Mucosa of rectum (tissue), 2 donors: ENCODE measurements around the gene PCNX2.
"Not testable (repeated sequence)": the region's sequence is repeated elsewhere in the genome, so short reads cannot be mapped to it uniquely, and the experiment has no call there.

ENCODE experiments used
- H3K27ac ChIP-seq, 2 donors: one replicate each; pipeline ENCODE4 v1.7.0; 2013; ENCODE audit warnings: inconsistent platforms in 2 of 2, low read depth in 2 of 2, low read length in 2 of 2
- H3K27me3 ChIP-seq, 2 donors: one replicate each; pipeline ENCODE4 v1.7.0; 2013; ENCODE audit warnings: low read length in 2 of 2; ENCODE audit not compliant: control insufficient read depth in 2 of 2, insufficient read depth in 2 of 2
- H3K36me3 ChIP-seq, 2 donors: one replicate each; pipeline ENCODE4 v1.7.0; 2013; ENCODE audit warnings: low read length in 2 of 2; ENCODE audit not compliant: control insufficient read depth in 2 of 2, insufficient read depth in 2 of 2
- H3K4me1 ChIP-seq, 2 donors: one replicate each; pipeline ENCODE4 v1.7.0; 2013; ENCODE audit warnings: low read length in 2 of 2, mild to moderate bottlenecking in 1 of 2; ENCODE audit not compliant: control insufficient read depth in 2 of 2, insufficient read depth in 2 of 2
- H3K4me3 ChIP-seq, 2 donors: one replicate each; pipeline ENCODE4 v1.7.0; 2013; ENCODE audit warnings: low read length in 2 of 2
- H3K9ac ChIP-seq, 2 donors: one replicate each; pipeline ENCODE4 v1.7.0; 2013; ENCODE audit warnings: low read length in 2 of 2, low read depth in 1 of 2, mild to moderate bottlenecking in 1 of 2
- H3K9me3 ChIP-seq, 2 donors: one replicate each; pipeline ENCODE4 v1.7.0; 2013; ENCODE audit warnings: low read length in 2 of 2; ENCODE audit not compliant: control insufficient read depth in 2 of 2
- donor health status: healthy.
- donor health status: Normal muscosa, but diverticular disease.

PCNX2 gene

DNA sequence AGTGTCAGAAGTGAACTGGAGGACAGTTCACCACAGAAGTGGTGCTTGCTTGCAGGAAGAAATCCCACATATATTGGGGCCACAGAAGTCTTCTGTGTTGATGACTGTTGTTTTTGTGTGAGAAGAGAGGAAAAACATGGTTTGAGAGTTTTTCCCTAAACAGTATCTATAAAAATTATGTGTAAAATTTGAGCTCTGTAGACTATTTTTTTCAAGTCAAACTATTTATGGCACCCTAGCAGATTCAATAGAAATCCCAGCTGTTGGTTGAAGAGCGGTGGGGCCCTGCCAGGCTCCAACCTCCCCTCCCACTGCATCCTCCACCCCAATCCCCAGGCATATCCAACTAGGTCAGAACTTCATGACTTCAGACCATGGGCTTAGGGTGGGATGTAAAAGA is 283.5 kb downstream of the PCNX2 start:
- Histone ChIP-seq H3K4me1 (no peaks in the 10 kb centered on the region), H3K9ac (no peak overlapping the region), H3K27me3 (no peaks in the 10 kb centered on the region), H3K9me3 (no peaks in the 10 kb centered on the region), H3K36me3 (peaks cover 0 to 2% of the 10 kb centered on the region in 2 donors), H3K4me3 (no peak overlapping the region), H3K27ac (no peak overlapping the region)

DNA sequence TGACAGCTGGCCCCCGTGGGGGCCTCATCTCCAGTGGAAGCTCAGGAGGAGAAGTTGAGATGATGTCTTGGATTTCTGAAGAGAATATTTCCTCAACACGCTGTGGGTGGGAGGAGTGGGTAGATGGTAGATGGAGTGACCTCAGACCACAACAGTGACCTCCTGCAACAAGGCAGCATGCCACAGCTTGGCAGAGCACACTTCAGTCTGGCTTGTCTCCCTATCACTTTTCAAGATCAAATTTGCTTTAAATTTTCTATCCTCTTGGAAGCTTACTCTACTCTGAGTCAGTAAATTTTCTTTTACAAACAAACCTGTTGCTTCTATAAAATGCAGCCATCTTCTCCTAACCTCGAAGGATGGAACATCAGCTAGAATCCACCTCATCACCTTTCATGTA is 285.4 kb downstream of the PCNX2 start:
- no peaks in the 10 kb centered on the region for H3K27me3 ChIP-seq
- H3K9me3 ChIP-seq, result no peaks in the 10 kb centered on the region
- H3K27ac ChIP-seq, result no peak overlapping the region
- H3K9ac ChIP-seq, result no peak overlapping the region
- peaks cover 0 to 2% of the 10 kb centered on the region in 2 donors for H3K36me3 ChIP-seq
- no peak overlapping the region for H3K4me3 ChIP-seq
- H3K4me1 ChIP-seq, result no peaks in the 10 kb centered on the region

DNA sequence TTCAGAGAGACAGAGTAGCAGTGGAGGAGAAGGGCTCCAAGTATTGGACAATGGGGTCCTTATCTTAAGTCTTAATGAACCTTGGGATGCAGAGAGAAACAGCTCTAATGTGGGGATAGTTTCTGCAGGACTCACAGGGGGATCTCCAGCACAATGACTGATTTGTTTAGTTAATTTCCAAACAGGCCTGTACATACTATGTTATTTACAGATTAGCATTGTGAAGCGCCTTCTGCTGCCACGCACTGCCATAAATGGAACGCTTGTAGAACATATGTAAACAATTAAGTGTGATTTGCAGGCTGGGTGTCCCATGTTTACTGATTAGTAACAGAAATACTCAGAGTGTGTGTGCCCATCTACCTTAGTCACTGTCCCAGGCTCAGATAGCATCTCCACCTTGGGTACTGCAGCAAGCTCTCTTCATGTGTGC is 289.0 kb downstream of the PCNX2 start:
- no peak overlapping the region for H3K27ac ChIP-seq
- no peak overlapping the region for H3K9ac ChIP-seq
- H3K36me3 ChIP-seq, result no peaks in the 10 kb centered on the region
- no peaks in the 10 kb centered on the region for H3K4me1 ChIP-seq
- H3K4me3 ChIP-seq, result no peak overlapping the region
- no peaks in the 10 kb centered on the region for H3K9me3 ChIP-seq
- no peaks in the 10 kb centered on the region for H3K27me3 ChIP-seq

DNA sequence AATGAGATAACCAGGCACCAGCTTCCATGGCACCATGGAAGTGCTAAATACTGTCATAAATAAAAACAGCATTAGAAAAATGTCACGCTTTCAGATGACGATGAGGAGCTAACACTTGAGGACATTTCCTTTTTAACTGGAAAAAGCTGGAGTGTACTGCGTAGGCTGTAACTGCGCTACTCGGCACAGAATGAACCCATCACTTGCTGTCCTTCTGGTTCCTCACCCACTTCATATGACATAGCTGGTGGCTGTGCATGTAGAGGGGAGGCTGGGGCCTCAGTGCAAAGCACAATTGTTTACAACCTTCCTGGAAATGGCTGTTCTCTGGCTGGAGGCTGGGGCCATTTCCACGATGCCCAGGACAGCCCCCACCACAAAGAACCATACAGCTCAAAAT is 289.4 kb downstream of the PCNX2 start:
- H3K9ac ChIP-seq, result no peak overlapping the region
- no peak overlapping the region for H3K27ac ChIP-seq
- H3K9me3 ChIP-seq, result no peaks in the 10 kb centered on the region

DNA sequence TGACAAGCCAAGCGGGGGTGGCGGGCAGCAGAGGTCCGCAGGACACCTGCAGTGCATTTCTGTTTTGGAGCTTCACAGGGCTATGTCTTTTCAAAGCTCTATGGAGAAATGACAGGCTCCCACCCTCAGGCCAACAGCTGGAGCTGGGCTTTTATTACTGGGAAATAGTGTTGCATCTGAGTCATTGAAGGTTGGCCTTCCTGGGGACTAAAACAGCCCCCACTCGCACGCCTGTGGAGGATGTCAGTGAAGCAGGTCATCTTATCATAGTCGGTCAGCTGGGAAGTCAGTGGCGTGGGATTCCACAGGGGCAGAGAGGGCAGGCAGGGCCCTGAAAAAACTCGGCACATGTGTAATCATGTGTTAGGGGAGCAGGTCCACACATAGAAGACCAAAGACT is 289.8 kb downstream of the PCNX2 start:
- no peaks in the 10 kb centered on the region for H3K9me3 ChIP-seq
- no peaks in the 10 kb centered on the region for H3K36me3 ChIP-seq
- H3K4me1 ChIP-seq, result no peaks in the 10 kb centered on the region
- H3K27ac ChIP-seq, result no peak overlapping the region
- no peak overlapping the region for H3K4me3 ChIP-seq
- H3K9ac ChIP-seq, result no peak overlapping the region
- H3K27me3 ChIP-seq, result no peaks in the 10 kb centered on the region

More for the DNA sequence above, 289.4 kb downstream of the PCNX2 start:
- Histone ChIP-seq H3K4me1 (no peaks in the 10 kb centered on the region), H3K36me3 (no peaks in the 10 kb centered on the region), H3K27me3 (no peaks in the 10 kb centered on the region), H3K4me3 (no peak overlapping the region)

DNA sequence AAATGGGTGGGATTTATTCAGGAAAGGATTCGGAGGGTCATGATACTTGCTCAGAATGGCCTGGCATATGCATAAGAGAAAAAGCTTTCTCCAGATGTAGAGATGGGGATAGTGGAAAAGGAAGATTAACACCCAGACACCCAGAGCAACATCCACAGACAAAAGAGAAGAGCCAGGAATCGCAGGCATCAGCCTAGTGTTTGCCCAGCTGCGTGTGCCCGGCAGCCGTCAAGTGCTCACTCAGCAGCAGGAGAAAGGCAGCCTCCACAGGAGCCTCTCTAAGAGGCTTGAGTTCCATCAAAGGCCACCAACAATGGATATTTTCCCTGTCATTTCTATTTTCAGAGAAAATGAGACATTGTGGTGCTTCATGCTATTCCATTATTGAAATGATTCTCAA is 290.4 kb downstream of the PCNX2 start:
- no peaks in the 10 kb centered on the region for H3K9me3 ChIP-seq
- H3K4me1 ChIP-seq, result no peaks in the 10 kb centered on the region
- no peak overlapping the region for H3K4me3 ChIP-seq
- H3K27me3 ChIP-seq, result no peaks in the 10 kb centered on the region
- no peak overlapping the region for H3K9ac ChIP-seq
- H3K27ac ChIP-seq, result no peak overlapping the region
- peaks cover 0 to 3% of the 10 kb centered on the region in 2 donors for H3K36me3 ChIP-seq

DNA sequence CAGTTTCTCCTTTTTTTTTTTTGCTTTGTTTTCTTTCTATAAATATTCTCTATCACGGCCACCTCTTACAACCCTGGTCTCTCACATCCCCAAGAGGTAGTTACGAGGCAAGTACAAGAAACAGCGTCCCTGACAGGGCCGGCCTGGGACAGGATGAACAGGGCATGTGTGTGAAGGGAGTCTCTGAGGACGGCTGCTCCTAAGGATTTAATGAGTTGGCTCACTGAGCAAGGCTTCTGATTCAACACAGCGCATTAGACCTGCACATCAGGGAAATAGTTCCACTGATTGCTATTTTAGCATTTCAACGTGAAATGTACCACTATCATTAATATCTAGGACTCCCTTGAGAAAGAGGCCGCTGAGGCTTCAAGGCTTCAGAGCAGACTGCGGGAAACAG is 291.1 kb downstream of the PCNX2 start:
- Histone ChIP-seq H3K9ac (no peak overlapping the region), H3K36me3 (peaks cover 0 to 4% of the 10 kb centered on the region in 2 donors), H3K4me3 (no peak overlapping the region), H3K4me1 (no peaks in the 10 kb centered on the region), H3K27me3 (no peaks in the 10 kb centered on the region), H3K9me3 (no peaks in the 10 kb centered on the region), H3K27ac (no peak overlapping the region)

DNA sequence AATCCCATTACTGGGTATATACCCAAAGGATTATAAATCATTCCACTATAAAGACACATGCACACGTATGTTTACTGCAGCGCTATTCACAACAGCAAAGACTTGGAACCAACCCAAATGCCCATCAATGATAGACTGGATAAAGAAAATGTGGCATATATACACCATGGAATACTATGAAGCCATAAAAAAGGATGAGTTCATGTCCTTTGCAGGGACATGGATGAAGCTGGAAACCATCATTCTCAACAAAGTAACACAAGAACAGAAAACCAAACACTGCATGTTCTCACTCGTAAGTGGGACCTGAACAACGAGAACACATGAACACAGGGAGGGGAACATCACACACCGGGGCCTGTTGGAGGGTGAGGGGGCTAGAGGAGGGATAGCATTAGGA is 291.9 kb downstream of the PCNX2 start:
- not testable (repeated sequence) for H3K36me3 ChIP-seq, H3K27ac ChIP-seq, H3K27me3 ChIP-seq, H3K9ac ChIP-seq, H3K4me1 ChIP-seq, H3K9me3 ChIP-seq, H3K4me3 ChIP-seq

DNA sequence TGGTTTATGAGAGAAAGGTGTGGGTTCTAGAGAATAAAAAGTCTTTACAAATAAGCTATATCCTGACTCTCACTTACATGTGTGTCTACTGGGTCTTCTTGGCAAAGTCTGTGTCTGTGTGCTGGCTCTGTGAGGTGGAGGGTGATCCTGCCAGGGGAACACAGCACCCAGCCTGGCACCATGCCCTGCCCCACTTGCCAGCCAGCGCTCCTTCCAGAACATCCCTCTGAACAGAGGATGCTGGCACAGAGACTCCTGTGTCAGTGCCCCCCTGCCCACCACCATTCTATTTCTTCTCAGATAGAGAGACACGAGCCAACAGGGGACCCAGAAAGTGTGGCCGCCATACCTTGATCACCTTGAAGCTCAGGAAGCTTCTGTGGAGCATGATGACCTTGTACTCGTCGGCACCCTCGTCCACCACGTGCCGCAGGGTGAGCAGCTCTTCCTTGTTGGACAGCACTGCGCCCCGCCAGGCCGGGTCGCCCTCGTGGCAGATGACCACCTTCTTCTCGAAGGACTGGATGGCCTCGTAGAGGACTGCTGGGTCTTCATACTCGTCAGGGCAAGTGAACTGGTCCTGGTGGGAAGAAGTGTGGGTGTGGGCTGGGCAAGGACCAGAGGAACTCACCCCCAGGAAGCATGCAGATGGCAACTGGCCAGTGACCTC is 295.4 kb downstream of the PCNX2 start:
- H3K27me3 ChIP-seq, result no peaks in the 10 kb centered on the region
- H3K4me1 ChIP-seq, result no peaks in the 10 kb centered on the region
- H3K9ac ChIP-seq, result no peak overlapping the region
- H3K36me3 ChIP-seq, result peaks cover 8% of the 10 kb centered on the region in 2 donors
- H3K27ac ChIP-seq, result no peak overlapping the region
- H3K9me3 ChIP-seq, result no peaks in the 10 kb centered on the region
- no peak overlapping the region for H3K4me3 ChIP-seq

DNA sequence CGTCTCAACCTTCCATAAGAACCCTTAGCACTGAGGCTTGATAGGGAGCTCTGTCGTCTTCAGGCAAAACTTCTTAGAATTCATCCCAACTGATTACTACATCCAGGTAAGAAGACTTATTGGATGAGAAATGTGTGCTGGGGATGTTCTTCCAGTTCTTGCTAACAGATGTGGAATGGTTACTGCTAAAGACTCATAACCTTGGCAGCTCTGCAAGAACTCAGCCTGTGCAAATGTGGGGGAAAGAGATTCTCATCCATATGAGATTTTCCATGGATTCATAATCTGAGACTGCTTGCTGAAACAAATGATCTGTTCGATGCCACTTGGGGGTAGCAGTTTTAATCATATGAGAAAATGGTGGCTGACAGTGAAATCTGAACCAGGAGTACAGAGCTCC is 296.9 kb downstream of the PCNX2 start:
- Histone ChIP-seq H3K27me3 (no peaks in the 10 kb centered on the region), H3K9ac (no peak overlapping the region), H3K36me3 (peaks cover 8 to 10% of the 10 kb centered on the region in 2 donors), H3K4me1 (no peaks in the 10 kb centered on the region), H3K9me3 (no peaks in the 10 kb centered on the region), H3K4me3 (no peak overlapping the region), H3K27ac (no peak overlapping the region)

DNA sequence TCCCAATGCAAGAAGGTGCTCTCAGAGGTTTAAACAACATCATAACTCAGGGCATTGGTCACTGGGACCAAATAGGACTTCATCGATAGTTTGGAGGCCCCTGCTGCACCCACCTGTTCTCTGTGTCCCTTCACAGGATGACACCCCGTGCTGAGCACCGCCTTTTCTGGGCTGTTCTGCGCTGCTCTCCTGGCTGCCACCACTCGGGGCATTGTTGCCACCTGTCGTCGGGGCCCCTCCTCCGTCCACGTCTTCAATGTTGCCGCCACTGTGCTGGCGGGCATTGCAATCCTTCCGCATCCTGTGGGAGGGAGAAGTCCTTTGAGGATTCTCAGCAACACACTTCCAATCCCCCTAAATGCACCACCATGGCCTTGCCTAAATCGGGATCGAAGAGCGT is 297.4 kb downstream of the PCNX2 start:
- no peak overlapping the region for H3K9ac ChIP-seq
- no peaks in the 10 kb centered on the region for H3K9me3 ChIP-seq
- no peaks in the 10 kb centered on the region for H3K4me1 ChIP-seq
- H3K27ac ChIP-seq, result no peak overlapping the region
- H3K27me3 ChIP-seq, result no peaks in the 10 kb centered on the region
- H3K4me3 ChIP-seq, result no peak overlapping the region
- H3K36me3 ChIP-seq, result peaks cover 8 to 10% of the 10 kb centered on the region in 2 donors
